ENCODE results near the gene ATR.
"Not testable (repeated sequence)": the region's sequence is repeated elsewhere in the genome, so short reads cannot be mapped to it uniquely, and the experiment has no call there.

ATR gene

GRCh38 chr3:142578329-142579223, at the start of gene ATR:
Gene ATR (minus strand): TSS chr3:142578733. CDS start chr3:142578704, 29 bp downstream.
- DNase-seq = peak; percentile 83

- no peak for DNase-seq
These were observed 48.4 kb upstream of the ATR start for GRCh38 chr3:142626971-142627370.

- no peak for DNase-seq
These were observed 46.6 kb upstream of the ATR start for GRCh38 chr3:142625153-142625440.

- no peak for DNase-seq
These were observed 46.0 kb upstream of the ATR start for GRCh38 chr3:142624341-142625152.

- DNase-seq = no peak
These were observed 44.7 kb upstream of the ATR start for GRCh38 chr3:142623194-142623593.

GRCh38 chr3:142622405-142622804, 43.9 kb upstream of the ATR start:
- no peak for DNase-seq

GRCh38 chr3:142618917-142619461, 40.5 kb upstream of the ATR start:
- DNase-seq = peak; percentile 47

- DNase-seq = no peak
These were observed 36.6 kb upstream of the ATR start for GRCh38 chr3:142615171-142615570.

- no peak for DNase-seq
These were observed 35.6 kb upstream of the ATR start for GRCh38 chr3:142614059-142614626.

- no peak for DNase-seq
These were observed 35.0 kb upstream of the ATR start for GRCh38 chr3:142613491-142613890.

- no peak for DNase-seq
These were observed 32.7 kb upstream of the ATR start for GRCh38 chr3:142611206-142611605.

GRCh38 chr3:142609136-142609535, 30.6 kb upstream of the ATR start:
- DNase-seq = no peak

GRCh38 chr3:142608631-142609030, 30.1 kb upstream of the ATR start:
- no peak for DNase-seq

- no peak for DNase-seq
These were observed 26.4 kb upstream of the ATR start for GRCh38 chr3:142604940-142605339.

- DNase-seq = not testable (repeated sequence)
These were observed 24.8 kb upstream of the ATR start for GRCh38 chr3:142603386-142603705.

GRCh38 chr3:142602619-142603385, 24.3 kb upstream of the ATR start:
- no peak for DNase-seq

GRCh38 chr3:142601713-142602112, 23.2 kb upstream of the ATR start:
- DNase-seq = no peak

- no peak for DNase-seq
These were observed 19.4 kb upstream of the ATR start for GRCh38 chr3:142597906-142598305.

GRCh38 chr3:142596726-142597088, 18.2 kb upstream of the ATR start:
- no peak for DNase-seq

- peak; percentile 86 for DNase-seq
These were observed 17.6 kb upstream of the ATR start, which contains the start of gene PLS1 for GRCh38 chr3:142595951-142596725. Gene PLS1 (plus strand): TSS chr3:142596393. CDS start chr3:142664238, 67,845 bp downstream.

GRCh38 chr3:142595581-142595950, 17.0 kb upstream of the ATR start:
- no peak for DNase-seq

- no peak for DNase-seq
These were observed 16.6 kb upstream of the ATR start for GRCh38 chr3:142595141-142595540.

Data from NCI-H524 treated with DMSO at 0.1 percent for 48 hours (cell line).